PC-9 (cell line): ENCODE results near the gene AGBL5.

Experiments
- CTCF ChIP-seq: fragments of 200-600 bp; sonication (generic); conservative IDR thresholded peaks from 2 replicates; pipeline ENCODE4 v1.6.1; 2017; ENCODE audit warnings: mixed run types, antibody characterized with exemption, mild to moderate bottlenecking, moderate library complexity
- EZH2 ChIP-seq: fragments of 200-600 bp; sonication (generic); IDR thresholded peaks from 2 replicates; pipeline ENCODE4 v1.8.0; 2017; ENCODE audit warnings: antibody characterized with exemption, low read depth

DNA sequence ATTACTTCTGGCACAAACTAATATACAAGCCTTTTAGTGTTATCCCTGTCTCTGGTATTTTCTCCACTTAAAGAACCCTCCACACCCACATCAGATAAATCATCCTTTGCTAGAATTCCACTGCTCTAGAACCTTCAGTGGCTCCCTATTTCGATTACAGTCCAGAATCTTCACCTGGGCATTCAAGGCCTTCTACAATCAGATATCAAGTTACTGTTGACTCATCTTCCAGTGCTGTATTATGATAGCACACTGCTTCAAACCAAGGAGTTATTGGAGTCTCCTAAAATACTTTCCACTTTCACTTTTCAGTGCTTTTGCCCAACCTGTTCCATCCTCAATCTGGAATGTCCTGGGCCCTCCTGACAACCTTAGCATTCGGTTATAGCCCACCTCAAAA, 64.1 kb downstream of the AGBL5 start:
- no peak for TF ChIP-seq CTCF
- no peak for TF ChIP-seq EZH2
